ENCODE data around the gene GUCY2F.

GUCY2F gene

GRCh38 chrX:109481986-109482385, at the start of gene GUCY2F:
TSS of gene GUCY2F (minus strand) at chrX:109482086. CDS start at chrX:109475936, 6,150 bp downstream.
- DNase-seq (ENCODE audit: low spot score in 2 of 2) (no peak), ATAC-seq (ENCODE audit: low read depth) (no peak)
- no peak within 1 kb of the TSS for H3K4me3 Mint-ChIP-seq
- no peaks in the 10 kb centered on the region for H3K36me3 Mint-ChIP-seq
- H3K27ac Mint-ChIP-seq, result no peak within 1 kb of the TSS
- no peaks in the 10 kb centered on the region for H3K27me3 Mint-ChIP-seq
- no peaks in the 10 kb centered on the region for H3K9me3 Mint-ChIP-seq
- no peaks in the 10 kb centered on the region for H3K4me1 Mint-ChIP-seq

GRCh38 chrX:109519001-109519400, 37.1 kb upstream of the GUCY2F start:
- Mint-ChIP-seq H3K4me3 (no peak overlapping the region), H3K9me3 (peaks cover 2% of the 10 kb centered on the region), H3K27ac (no peak overlapping the region), H3K36me3 (no peaks in the 10 kb centered on the region), H3K27me3 (no peaks in the 10 kb centered on the region), H3K4me1 (no peaks in the 10 kb centered on the region)
- ATAC-seq (ENCODE audit: low read depth) (no peak), DNase-seq (ENCODE audit: low spot score in 2 of 2) (no peak)

- H3K27me3 Mint-ChIP-seq, result peaks cover 4% of the 10 kb centered on the region
- ATAC-seq (ENCODE audit: low read depth) (peak; percentile 17), DNase-seq (ENCODE audit: low spot score in 2 of 2) (no peak)
- peaks cover 5% of the 10 kb centered on the region for H3K4me1 Mint-ChIP-seq
- H3K27ac Mint-ChIP-seq, result no peak overlapping the region
- H3K9me3 Mint-ChIP-seq, result no peaks in the 10 kb centered on the region
- H3K36me3 Mint-ChIP-seq, result no peaks in the 10 kb centered on the region
- H3K4me3 Mint-ChIP-seq, result no peak overlapping the region
Observed at GRCh38 chrX:109511113-109511512, 29.2 kb upstream of the GUCY2F start.

GRCh38 chrX:109508915-109509314, 27.0 kb upstream of the GUCY2F start:
- H3K9me3 Mint-ChIP-seq, result no peaks in the 10 kb centered on the region
- H3K4me1 Mint-ChIP-seq, result peaks cover 5% of the 10 kb centered on the region
- H3K36me3 Mint-ChIP-seq, result no peaks in the 10 kb centered on the region
- no peak overlapping the region for H3K27ac Mint-ChIP-seq
- peaks cover 4% of the 10 kb centered on the region for H3K27me3 Mint-ChIP-seq
- no peak overlapping the region for H3K4me3 Mint-ChIP-seq
- DNase-seq (ENCODE audit: low spot score in 2 of 2) (no peak), ATAC-seq (ENCODE audit: low read depth) (no peak)

GRCh38 chrX:109501176-109501575, 19.3 kb upstream of the GUCY2F start:
- H3K36me3 Mint-ChIP-seq, result no peaks in the 10 kb centered on the region
- no peaks in the 10 kb centered on the region for H3K9me3 Mint-ChIP-seq
- H3K27ac Mint-ChIP-seq, result no peak overlapping the region
- DNase-seq (ENCODE audit: low spot score in 2 of 2) (no peak), ATAC-seq (ENCODE audit: low read depth) (no peak)
- H3K4me1 Mint-ChIP-seq, result no peaks in the 10 kb centered on the region
- H3K4me3 Mint-ChIP-seq, result no peak overlapping the region
- peaks cover 2% of the 10 kb centered on the region for H3K27me3 Mint-ChIP-seq

GRCh38 chrX:109498434-109498833, 16.5 kb upstream of the GUCY2F start:
- no peak overlapping the region for H3K4me3 Mint-ChIP-seq
- no peaks in the 10 kb centered on the region for H3K36me3 Mint-ChIP-seq
- no peak for DNase-seq (ENCODE audit: low spot score in 2 of 2)
- H3K4me1 Mint-ChIP-seq, result no peaks in the 10 kb centered on the region
- H3K9me3 Mint-ChIP-seq, result no peaks in the 10 kb centered on the region
- no peak for ATAC-seq (ENCODE audit: low read depth)
- no peak overlapping the region for H3K27ac Mint-ChIP-seq
- peaks cover 2% of the 10 kb centered on the region for H3K27me3 Mint-ChIP-seq

GRCh38 chrX:109489174-109489573, 7.3 kb upstream of the GUCY2F start:
- Mint-ChIP-seq H3K27ac (no peak overlapping the region), H3K4me3 (no peak overlapping the region), H3K27me3 (no peaks in the 10 kb centered on the region), H3K4me1 (peaks cover 3% of the 10 kb centered on the region), H3K9me3 (no peaks in the 10 kb centered on the region), H3K36me3 (no peaks in the 10 kb centered on the region)
- ATAC-seq (ENCODE audit: low read depth), result no peak
- DNase-seq (ENCODE audit: low spot score in 2 of 2), result no peak

- no peak overlapping the region for H3K4me3 Mint-ChIP-seq
- no peaks in the 10 kb centered on the region for H3K9me3 Mint-ChIP-seq
- H3K4me1 Mint-ChIP-seq, result peaks cover 3% of the 10 kb centered on the region
- ATAC-seq (ENCODE audit: low read depth), result peak; percentile 87
- H3K36me3 Mint-ChIP-seq, result no peaks in the 10 kb centered on the region
- no peaks in the 10 kb centered on the region for H3K27me3 Mint-ChIP-seq
- H3K27ac Mint-ChIP-seq, result no peak overlapping the region
- DNase-seq (ENCODE audit: low spot score in 2 of 2), result peak in 1 of 2 donors; percentile 6
Observed at GRCh38 chrX:109487640-109488039, 5.8 kb upstream of the GUCY2F start.

GRCh38 chrX:109485470-109486340, 3.8 kb upstream of the GUCY2F start:
- Mint-ChIP-seq H3K4me3 (no peak overlapping the region), H3K4me1 (peaks cover 3% of the 10 kb centered on the region), H3K9me3 (no peaks in the 10 kb centered on the region)

GRCh38 chrX:109484886-109485285, 3.0 kb upstream of the GUCY2F start:
- H3K4me3 Mint-ChIP-seq, result no peak overlapping the region
- no peaks in the 10 kb centered on the region for H3K9me3 Mint-ChIP-seq
- peaks cover 3% of the 10 kb centered on the region for H3K4me1 Mint-ChIP-seq
- H3K36me3 Mint-ChIP-seq, result no peaks in the 10 kb centered on the region
- DNase-seq (ENCODE audit: low spot score in 2 of 2) (no peak), ATAC-seq (ENCODE audit: low read depth) (no peak)
- H3K27ac Mint-ChIP-seq, result no peak overlapping the region
- no peaks in the 10 kb centered on the region for H3K27me3 Mint-ChIP-seq

More at GRCh38 chrX:109485470-109486340, 3.8 kb upstream of the GUCY2F start:
- no peaks in the 10 kb centered on the region for H3K36me3 Mint-ChIP-seq
- ATAC-seq (ENCODE audit: low read depth) (peak; percentile 50), DNase-seq (ENCODE audit: low spot score in 2 of 2) (peak; percentile 53 to 58)
- H3K27ac Mint-ChIP-seq, result no peak overlapping the region
- H3K27me3 Mint-ChIP-seq, result no peaks in the 10 kb centered on the region

GRCh38 chrX:109475174-109475891, 6.6 kb downstream of the GUCY2F start:
- H3K27ac Mint-ChIP-seq, result no peak overlapping the region
- peaks cover 2% of the 10 kb centered on the region for H3K4me1 Mint-ChIP-seq
- DNase-seq (ENCODE audit: low spot score in 2 of 2) (no peak), ATAC-seq (ENCODE audit: low read depth) (no peak)
- H3K9me3 Mint-ChIP-seq, result no peaks in the 10 kb centered on the region
- H3K4me3 Mint-ChIP-seq, result no peak overlapping the region
- peaks cover 3% of the 10 kb centered on the region for H3K27me3 Mint-ChIP-seq
- no peaks in the 10 kb centered on the region for H3K36me3 Mint-ChIP-seq

GRCh38 chrX:109472939-109473735, 8.7 kb downstream of the GUCY2F start:
- peaks cover 3% of the 10 kb centered on the region for H3K27me3 Mint-ChIP-seq
- H3K27ac Mint-ChIP-seq, result no peak overlapping the region
- H3K4me3 Mint-ChIP-seq, result no peak overlapping the region
- ATAC-seq (ENCODE audit: low read depth) (peak; percentile 22), DNase-seq (ENCODE audit: low spot score in 2 of 2) (no peak)
- peaks cover 2% of the 10 kb centered on the region for H3K4me1 Mint-ChIP-seq
- no peaks in the 10 kb centered on the region for H3K36me3 Mint-ChIP-seq
- no peaks in the 10 kb centered on the region for H3K9me3 Mint-ChIP-seq

- no peak overlapping the region for H3K4me3 Mint-ChIP-seq
- peaks cover 1% of the 10 kb centered on the region for H3K9me3 Mint-ChIP-seq
- H3K27me3 Mint-ChIP-seq, result peaks cover 5% of the 10 kb centered on the region
- H3K27ac Mint-ChIP-seq, result no peak overlapping the region
- DNase-seq (ENCODE audit: low spot score in 2 of 2) (no peak), ATAC-seq (ENCODE audit: low read depth) (no peak)
- peaks cover 1% of the 10 kb centered on the region for H3K36me3 Mint-ChIP-seq
- no peaks in the 10 kb centered on the region for H3K4me1 Mint-ChIP-seq
Observed at GRCh38 chrX:109464231-109464630, 17.7 kb downstream of the GUCY2F start.

- DNase-seq (ENCODE audit: low spot score in 2 of 2), result no peak
- peaks cover 1% of the 10 kb centered on the region for H3K36me3 Mint-ChIP-seq
- H3K27me3 Mint-ChIP-seq, result peaks cover 5% of the 10 kb centered on the region
- H3K27ac Mint-ChIP-seq, result no peak overlapping the region
- no peaks in the 10 kb centered on the region for H3K4me1 Mint-ChIP-seq
- no peak overlapping the region for H3K4me3 Mint-ChIP-seq
- H3K9me3 Mint-ChIP-seq, result peaks cover 1% of the 10 kb centered on the region
- ATAC-seq (ENCODE audit: low read depth), result no peak
Observed at GRCh38 chrX:109463784-109464183, 18.1 kb downstream of the GUCY2F start.

Data from memory B cell (primary cell).